ENCODE results near the gene DDB1. TPM values are rescaled to one million over a fixed set of nuclear protein-coding genes. Genes with fewer than 3 reads are reported as not detected.
A peak's percentile ranks its signal among the peaks of the same experiment; 100 is the strongest.

Gene DDB1
- total and polyA plus RNA-seq, 9 of the 15 experiments (the other 6 are each of a cell fraction or from before 2014, with no cell fraction given) = 172 to 361 (median 266) TPM

DNA sequence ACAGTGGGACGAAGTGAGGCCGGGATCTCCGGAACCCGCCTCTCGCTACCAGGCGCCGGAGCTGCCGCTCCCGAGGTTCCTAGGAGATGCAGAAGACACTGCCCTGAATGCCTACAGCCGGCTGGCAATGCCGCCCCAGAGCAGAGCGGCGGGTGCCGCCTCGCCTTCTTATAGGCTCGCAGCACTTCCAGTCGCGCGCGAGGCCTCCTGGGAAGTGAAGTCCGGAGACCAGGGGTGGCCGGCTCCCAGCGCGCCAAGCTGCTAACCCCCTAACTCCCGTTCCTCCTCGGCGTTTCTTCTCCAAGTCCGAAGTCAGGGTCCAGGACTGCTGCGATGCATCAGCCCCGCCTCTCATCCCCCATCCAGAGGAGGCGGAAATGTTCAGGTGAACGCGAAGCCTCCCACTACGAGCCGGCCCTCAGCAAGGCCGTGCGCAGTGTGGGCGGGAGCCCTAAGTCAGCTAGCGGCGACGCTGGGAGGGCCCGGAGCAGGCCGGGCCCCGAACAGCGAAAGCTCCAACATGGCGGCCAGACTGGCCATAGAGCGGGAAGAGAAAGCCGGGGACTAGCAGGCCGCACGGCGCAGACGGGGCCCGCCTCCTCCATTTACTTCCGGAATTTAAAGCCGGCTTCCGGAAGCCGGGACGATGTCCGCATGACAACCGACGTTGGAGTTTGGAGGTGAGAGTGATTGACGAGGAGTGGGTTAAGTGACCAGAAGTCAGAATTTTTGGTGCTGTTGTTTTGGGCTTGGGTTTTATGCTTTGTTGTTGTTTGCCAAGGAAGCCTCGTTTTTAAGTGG, 29.0 kb upstream of the DDB1 start, which contains the start of the genes CYB561A3 and TMEM138 (continued):
- TF ChIP-seq ZNF561 (CRISPR knock-in tag; conservative IDR thresholded peaks at IDR 0.05) (no peak), RAD51 (IDR thresholded peaks at IDR 0.05; ENCODE audit: borderline replicate concordance, low read depth) (no peak; the same call in 1 of the 2 replicates), MYC (IDR thresholded peaks at IDR 0.05; ENCODE audit: low read depth, low read length) (peak; percentile 87), MYC (CRISPR knock-in tag; IDR thresholded peaks at IDR 0.05; ENCODE audit: borderline replicate concordance, low read depth) (peak; percentile 76; the same call in 1 of the 2 replicates), ZBTB1 (CRISPR knock-in tag; IDR thresholded peaks at IDR 0.05; ENCODE audit: borderline replicate concordance, low read depth) (0 out of 2 replicates have a peak, but pooled peaks have one; percentile 27), TRIM24 (IDR thresholded peaks at IDR 0.05) (peak in 1 of 2 experiments; percentile 72; a peak in 2 of 4 replicates), MXI1 (IDR thresholded peaks at IDR 0.05; ENCODE audit: low read depth, low read length) (peak; percentile 75), NR2C2 (CRISPR knock-in tag; IDR thresholded peaks at IDR 0.05) (peak; percentile 88), NR2C2 (tag; IDR thresholded peaks at IDR 0.05) (peak; percentile 98), EWSR1 (IDR thresholded peaks at IDR 0.05; ENCODE audit: borderline replicate concordance, low read depth, partially characterized antibody) (no peak), RBBP5 (IDR thresholded peaks at IDR 0.05; ENCODE audit: borderline replicate concordance, insufficient read depth, low read length, poor library complexity, severe bottlenecking) (peak; percentile 56), ESRRA (IDR thresholded peaks at IDR 0.05; ENCODE audit: borderline replicate concordance, low read depth) (peak; percentile 53; the same call in 1 of the 2 replicates), NCOA1 (IDR thresholded peaks at IDR 0.05; ENCODE audit: low read depth) (no peak; the same call in 1 of the 2 replicates), POLR3G (IDR thresholded peaks at IDR 0.05; ENCODE audit: extremely low read depth, insufficient read length, insufficient replicate concordance) (no peak), LCOR (CRISPR knock-in tag; IDR thresholded peaks at IDR 0.05) (peak; percentile 76), BRD4 (IDR thresholded peaks at IDR 0.05) (peak; percentile 84; the same call in 1 of the 2 replicates), RBFOX2 (IDR thresholded peaks at IDR 0.05; ENCODE audit: low read depth, low read length) (peak; percentile 97), RBM25 (IDR thresholded peaks at IDR 0.05; ENCODE audit: low read depth, low read length, severe bottlenecking) (no peak), KDM1A (IDR thresholded peaks at IDR 0.05) (no peak)
- TF ChIP-seq, protein P1, sequence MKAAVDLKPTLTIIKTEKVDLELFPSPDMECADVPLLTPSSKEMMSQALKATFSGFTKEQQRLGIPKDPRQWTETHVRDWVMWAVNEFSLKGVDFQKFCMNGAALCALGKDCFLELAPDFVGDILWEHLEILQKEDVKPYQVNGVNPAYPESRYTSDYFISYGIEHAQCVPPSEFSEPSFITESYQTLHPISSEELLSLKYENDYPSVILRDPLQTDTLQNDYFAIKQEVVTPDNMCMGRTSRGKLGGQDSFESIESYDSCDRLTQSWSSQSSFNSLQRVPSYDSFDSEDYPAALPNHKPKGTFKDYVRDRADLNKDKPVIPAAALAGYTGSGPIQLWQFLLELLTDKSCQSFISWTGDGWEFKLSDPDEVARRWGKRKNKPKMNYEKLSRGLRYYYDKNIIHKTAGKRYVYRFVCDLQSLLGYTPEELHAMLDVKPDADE (conservative IDR thresholded peaks at IDR 0.05; ENCODE audit: control insufficient read depth, low read depth, low read length) = no peak; the same call in 1 of the 2 replicates
- TF ChIP-seq, protein P2, sequence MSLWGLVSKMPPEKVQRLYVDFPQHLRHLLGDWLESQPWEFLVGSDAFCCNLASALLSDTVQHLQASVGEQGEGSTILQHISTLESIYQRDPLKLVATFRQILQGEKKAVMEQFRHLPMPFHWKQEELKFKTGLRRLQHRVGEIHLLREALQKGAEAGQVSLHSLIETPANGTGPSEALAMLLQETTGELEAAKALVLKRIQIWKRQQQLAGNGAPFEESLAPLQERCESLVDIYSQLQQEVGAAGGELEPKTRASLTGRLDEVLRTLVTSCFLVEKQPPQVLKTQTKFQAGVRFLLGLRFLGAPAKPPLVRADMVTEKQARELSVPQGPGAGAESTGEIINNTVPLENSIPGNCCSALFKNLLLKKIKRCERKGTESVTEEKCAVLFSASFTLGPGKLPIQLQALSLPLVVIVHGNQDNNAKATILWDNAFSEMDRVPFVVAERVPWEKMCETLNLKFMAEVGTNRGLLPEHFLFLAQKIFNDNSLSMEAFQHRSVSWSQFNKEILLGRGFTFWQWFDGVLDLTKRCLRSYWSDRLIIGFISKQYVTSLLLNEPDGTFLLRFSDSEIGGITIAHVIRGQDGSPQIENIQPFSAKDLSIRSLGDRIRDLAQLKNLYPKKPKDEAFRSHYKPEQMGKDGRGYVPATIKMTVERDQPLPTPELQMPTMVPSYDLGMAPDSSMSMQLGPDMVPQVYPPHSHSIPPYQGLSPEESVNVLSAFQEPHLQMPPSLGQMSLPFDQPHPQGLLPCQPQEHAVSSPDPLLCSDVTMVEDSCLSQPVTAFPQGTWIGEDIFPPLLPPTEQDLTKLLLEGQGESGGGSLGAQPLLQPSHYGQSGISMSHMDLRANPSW (CRISPR knock-in tag; IDR thresholded peaks at IDR 0.05) = peak; percentile 36; the same call in 1 of the 2 replicates
- TF ChIP-seq, protein P3, sequence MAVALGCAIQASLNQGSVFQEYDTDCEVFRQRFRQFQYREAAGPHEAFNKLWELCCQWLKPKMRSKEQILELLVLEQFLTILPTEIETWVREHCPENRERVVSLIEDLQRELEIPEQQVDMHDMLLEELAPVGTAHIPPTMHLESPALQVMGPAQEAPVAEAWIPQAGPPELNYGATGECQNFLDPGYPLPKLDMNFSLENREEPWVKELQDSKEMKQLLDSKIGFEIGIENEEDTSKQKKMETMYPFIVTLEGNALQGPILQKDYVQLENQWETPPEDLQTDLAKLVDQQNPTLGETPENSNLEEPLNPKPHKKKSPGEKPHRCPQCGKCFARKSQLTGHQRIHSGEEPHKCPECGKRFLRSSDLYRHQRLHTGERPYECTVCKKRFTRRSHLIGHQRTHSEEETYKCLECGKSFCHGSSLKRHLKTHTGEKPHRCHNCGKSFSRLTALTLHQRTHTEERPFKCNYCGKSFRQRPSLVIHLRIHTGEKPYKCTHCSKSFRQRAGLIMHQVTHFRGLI (CRISPR knock-in tag; IDR thresholded peaks at IDR 0.05) = no peak
